Measurements from ENCODE around the gene MED23. TPM values are rescaled to one million over a fixed set of nuclear protein-coding genes. Genes with fewer than 3 reads are reported as not detected.

Gene MED23
- total and polyA plus RNA-seq, 2 experiments from 2014 or later: 8.6 to 23.6 TPM

DNA sequence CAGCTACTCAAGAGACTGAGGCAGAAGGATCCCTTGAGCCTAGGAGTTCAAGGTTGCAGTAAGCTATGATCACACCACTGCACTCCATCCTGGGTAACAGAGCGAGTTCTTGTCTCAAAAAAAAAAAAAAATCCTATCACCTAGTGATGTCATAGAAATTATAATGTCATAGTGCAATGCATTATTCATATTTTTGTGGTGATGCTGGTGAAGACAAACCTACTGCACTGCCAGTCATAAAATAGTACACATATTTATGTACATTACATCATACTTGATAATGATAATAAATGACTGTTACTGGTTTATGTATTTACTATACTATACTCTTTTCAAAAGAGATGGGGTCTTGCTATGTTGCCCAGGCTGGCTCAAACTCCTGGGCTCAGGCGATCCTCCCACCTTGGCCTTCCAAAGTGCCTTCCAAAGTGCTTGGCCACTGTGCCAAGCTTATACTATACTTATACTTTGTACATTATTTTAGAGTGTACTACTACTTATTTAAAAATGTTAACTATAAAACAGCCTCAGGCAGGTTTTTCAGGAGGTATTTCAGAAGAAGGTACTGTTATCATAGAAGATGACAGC lies 35.6 kb upstream of the MED23 start:
- DNase-seq (ENCODE audit: low spot score) (no peak), ATAC-seq (no peak)
- H3K4me3 Mint-ChIP-seq: no peak overlapping the region
- no peaks in the 10 kb centered on the region for H3K4me1 ChIP-seq (ENCODE audit: insufficient read depth)
- H3K9me3 Mint-ChIP-seq: no peaks in the 10 kb centered on the region
- H3K4me1 Mint-ChIP-seq: no peaks in the 10 kb centered on the region
- H3K27me3 ChIP-seq (ENCODE audit: insufficient read depth): no peaks in the 10 kb centered on the region
- no peak overlapping the region for H3K27ac Mint-ChIP-seq
- H2AFZ ChIP-seq: no peak overlapping the region
- H3K9me2 ChIP-seq (ENCODE audit: insufficient read depth): no peaks in the 10 kb centered on the region
- no peak overlapping the region for H3K4me3 ChIP-seq
- H3K27ac ChIP-seq (ENCODE audit: low read depth): no peak overlapping the region
- H3K79me2 ChIP-seq (replicated peaks; ENCODE audit: insufficient read depth): no peaks in the 10 kb centered on the region
- H3F3A ChIP-seq (replicated peaks; ENCODE audit: low read depth): no peaks in the 10 kb centered on the region
- TF ChIP-seq EZH2phosphoT487 (IDR thresholded peaks at IDR 0.05; ENCODE audit: unreplicated experiment): no peak
- TF ChIP-seq POLR2AphosphoS5 (IDR thresholded peaks at IDR 0.05; ENCODE audit: low read depth): no peak
- no peak for TF ChIP-seq STAT1 (IDR thresholded peaks at IDR 0.05; ENCODE audit: unreplicated experiment)
- no peak for TF ChIP-seq ZNF114 (CRISPR knock-in tag; IDR thresholded peaks at IDR 0.05)
- no peak for TF ChIP-seq EZH2 (IDR thresholded peaks at IDR 0.05; ENCODE audit: low read depth, unreplicated experiment)
- TF ChIP-seq, protein P1, sequence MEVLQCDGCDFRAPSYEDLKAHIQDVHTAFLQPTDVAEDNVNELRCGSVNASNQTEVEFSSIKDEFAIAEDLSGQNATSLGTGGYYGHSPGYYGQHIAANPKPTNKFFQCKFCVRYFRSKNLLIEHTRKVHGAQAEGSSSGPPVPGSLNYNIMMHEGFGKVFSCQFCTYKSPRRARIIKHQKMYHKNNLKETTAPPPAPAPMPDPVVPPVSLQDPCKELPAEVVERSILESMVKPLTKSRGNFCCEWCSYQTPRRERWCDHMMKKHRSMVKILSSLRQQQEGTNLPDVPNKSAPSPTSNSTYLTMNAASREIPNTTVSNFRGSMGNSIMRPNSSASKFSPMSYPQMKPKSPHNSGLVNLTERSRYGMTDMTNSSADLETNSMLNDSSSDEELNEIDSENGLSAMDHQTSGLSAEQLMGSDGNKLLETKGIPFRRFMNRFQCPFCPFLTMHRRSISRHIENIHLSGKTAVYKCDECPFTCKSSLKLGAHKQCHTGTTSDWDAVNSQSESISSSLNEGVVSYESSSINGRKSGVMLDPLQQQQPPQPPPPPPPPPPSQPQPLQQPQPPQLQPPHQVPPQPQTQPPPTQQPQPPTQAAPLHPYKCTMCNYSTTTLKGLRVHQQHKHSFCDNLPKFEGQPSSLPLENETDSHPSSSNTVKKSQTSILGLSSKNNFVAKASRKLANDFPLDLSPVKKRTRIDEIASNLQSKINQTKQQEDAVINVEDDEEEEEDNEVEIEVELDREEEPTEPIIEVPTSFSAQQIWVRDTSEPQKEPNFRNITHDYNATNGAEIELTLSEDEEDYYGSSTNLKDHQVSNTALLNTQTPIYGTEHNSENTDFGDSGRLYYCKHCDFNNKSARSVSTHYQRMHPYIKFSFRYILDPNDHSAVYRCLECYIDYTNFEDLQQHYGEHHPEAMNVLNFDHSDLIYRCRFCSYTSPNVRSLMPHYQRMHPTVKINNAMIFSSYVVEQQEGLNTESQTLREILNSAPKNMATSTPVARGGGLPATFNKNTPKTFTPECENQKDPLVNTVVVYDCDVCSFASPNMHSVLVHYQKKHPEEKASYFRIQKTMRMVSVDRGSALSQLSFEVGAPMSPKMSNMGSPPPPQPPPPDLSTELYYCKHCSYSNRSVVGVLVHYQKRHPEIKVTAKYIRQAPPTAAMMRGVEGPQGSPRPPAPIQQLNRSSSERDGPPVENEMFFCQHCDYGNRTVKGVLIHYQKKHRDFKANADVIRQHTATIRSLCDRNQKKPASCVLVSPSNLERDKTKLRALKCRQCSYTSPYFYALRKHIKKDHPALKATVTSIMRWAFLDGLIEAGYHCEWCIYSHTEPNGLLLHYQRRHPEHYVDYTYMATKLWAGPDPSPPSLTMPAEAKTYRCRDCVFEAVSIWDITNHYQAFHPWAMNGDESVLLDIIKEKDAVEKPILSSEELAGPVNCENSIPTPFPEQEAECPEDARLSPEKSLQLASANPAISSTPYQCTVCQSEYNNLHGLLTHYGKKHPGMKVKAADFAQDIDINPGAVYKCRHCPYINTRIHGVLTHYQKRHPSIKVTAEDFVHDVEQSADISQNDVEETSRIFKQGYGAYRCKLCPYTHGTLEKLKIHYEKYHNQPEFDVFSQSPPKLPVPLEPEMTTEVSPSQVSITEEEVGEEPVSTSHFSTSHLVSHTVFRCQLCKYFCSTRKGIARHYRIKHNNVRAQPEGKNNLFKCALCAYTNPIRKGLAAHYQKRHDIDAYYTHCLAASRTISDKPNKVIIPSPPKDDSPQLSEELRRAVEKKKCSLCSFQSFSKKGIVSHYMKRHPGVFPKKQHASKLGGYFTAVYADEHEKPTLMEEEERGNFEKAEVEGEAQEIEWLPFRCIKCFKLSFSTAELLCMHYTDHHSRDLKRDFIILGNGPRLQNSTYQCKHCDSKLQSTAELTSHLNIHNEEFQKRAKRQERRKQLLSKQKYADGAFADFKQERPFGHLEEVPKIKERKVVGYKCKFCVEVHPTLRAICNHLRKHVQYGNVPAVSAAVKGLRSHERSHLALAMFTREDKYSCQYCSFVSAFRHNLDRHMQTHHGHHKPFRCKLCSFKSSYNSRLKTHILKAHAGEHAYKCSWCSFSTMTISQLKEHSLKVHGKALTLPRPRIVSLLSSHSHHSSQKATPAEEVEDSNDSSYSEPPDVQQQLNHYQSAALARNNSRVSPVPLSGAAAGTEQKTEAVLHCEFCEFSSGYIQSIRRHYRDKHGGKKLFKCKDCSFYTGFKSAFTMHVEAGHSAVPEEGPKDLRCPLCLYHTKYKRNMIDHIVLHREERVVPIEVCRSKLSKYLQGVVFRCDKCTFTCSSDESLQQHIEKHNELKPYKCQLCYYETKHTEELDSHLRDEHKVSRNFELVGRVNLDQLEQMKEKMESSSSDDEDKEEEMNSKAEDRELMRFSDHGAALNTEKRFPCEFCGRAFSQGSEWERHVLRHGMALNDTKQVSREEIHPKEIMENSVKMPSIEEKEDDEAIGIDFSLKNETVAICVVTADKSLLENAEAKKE (CRISPR knock-in tag; IDR thresholded peaks at IDR 0.05): no peak
- no peak for TF ChIP-seq NANOG (IDR thresholded peaks at IDR 0.05; ENCODE audit: borderline replicate concordance)
- no peak for TF ChIP-seq JUNB (IDR thresholded peaks at IDR 0.05; ENCODE audit: unreplicated experiment)
- TF ChIP-seq CREB1 (CRISPR knock-in tag; IDR thresholded peaks at IDR 0.05; ENCODE audit: low read depth): no peak
- no peaks in the 10 kb centered on the region for H4K20me1 ChIP-seq (replicated peaks; ENCODE audit: insufficient read depth)
- no peaks in the 10 kb centered on the region for H3K36me3 Mint-ChIP-seq (ENCODE audit: low read depth)
- H3K27me3 Mint-ChIP-seq (ENCODE audit: insufficient read depth, low read depth, poor library complexity): no peaks in the 10 kb centered on the region
- no peaks in the 10 kb centered on the region; the same call in 1 of the 2 replicates for H3K36me3 ChIP-seq (ENCODE audit: insufficient read depth)
- no peak overlapping the region for H3K4me2 ChIP-seq
